Right hindlimb (tissue), 1 donor: Measurements from ENCODE around the gene S100A7A.
A peak's percentile ranks its signal among the peaks of the same experiment; 100 is the strongest.

ENCODE experiments used
- DNase-seq: peaks from one replicate; pipeline ENCODE4 v3.0.0-alpha.2; 2018

The S100A7A gene

DNA sequence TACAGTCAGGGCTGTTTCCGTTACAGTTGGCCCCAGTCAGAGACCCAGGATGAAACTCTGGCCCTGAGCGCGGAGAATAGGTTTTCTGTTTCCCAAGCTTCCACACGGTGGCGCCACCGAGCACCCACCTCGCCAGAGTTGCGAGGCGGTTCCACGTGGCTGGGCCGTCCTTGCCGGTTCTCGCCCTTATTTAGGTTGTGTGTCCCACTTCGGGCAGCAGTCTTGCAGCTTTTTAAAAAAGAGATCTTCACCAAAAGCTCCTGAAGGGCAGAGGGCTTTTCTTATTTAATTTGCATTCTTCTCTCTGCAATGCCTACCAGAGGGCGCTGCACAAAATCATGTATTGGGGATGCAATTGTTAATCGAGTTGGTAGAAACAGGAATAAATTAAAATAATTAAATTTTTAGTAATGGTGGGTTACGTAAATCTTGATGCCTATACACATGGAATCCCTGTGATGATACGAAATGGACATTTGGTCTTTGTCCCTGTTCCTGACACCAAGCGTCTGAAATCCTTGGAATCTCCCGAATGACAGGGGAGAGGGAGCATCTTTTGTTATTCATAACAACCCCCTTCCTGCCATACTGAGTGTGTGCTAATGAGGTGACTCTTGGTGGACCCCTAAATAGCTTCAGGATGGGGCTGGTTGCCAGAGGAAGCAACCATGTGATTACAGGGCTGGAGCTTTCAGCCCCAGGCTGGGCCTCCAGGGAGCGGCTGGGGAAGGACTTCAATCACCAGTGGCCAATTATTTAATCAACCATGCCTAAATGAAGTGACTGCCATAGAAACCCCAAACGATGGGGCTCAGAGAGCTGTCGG lies 49.7 kb downstream of the S100A7A start:
- DNase-seq, result peak; percentile 45

DNA sequence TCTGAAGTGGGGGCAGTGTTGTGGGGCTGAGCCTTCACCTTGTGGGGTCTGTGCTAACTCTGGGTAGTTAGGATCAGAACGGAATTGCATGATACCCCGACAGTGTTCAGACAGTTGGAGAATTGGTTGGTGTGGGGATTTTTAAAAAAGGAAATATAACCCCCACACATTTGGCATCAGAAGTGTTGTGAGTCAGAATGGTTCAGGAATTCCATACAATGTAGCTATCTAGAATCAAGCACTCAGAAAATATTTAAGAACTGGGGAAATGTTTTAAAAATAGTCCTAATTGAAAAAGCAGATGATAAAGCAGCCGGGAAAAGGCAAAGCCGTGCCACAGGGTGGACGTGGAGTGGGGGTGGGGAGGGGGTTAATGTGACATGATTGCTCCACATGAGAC lies 50.6 kb downstream of the S100A7A start:
- no peak for DNase-seq

GRCh38 chr1:153470707-153471106 lies 54.4 kb downstream of the S100A7A start:
- no peak for DNase-seq
